OCI-LY1 (cell line): ENCODE results near the gene KLHDC8A.

Source experiments
- H2AFZ ChIP-seq: fragments of 200-600 bp; sonication (generic), shearing (Covaris generic); 2 replicates; pipeline ENCODE4 v1.6.0; 2014; ENCODE audit warnings: antibody characterized with exemption, mild to moderate bottlenecking, low read length
- H3F3A ChIP-seq: fragments of 200-600 bp; sonication (generic), shearing (Covaris generic); 2 replicates; pipeline ENCODE4 v1.6.0; 2014; ENCODE audit warnings: mild to moderate bottlenecking, antibody characterized with exemption, low read length, moderate library complexity; ENCODE audit not compliant: insufficient read depth
- H3K27ac ChIP-seq: fragments of 200-600 bp; sonication (generic); 2 replicates; pipeline ENCODE4 v1.5.1; 2014; ENCODE audit warnings: low read length, mixed run types, mild to moderate bottlenecking, low read depth; ENCODE audit not compliant: poor library complexity, severe bottlenecking
- H3K27me3 ChIP-seq: fragments of 200-600 bp; sonication (generic); 2 replicates; pipeline ENCODE4 v1.6.0; 2014; ENCODE audit warnings: antibody characterized with exemption, mild to moderate bottlenecking, low read length, moderate library complexity; ENCODE audit not compliant: insufficient read depth
- H3K36me3 ChIP-seq: fragments of 200-600 bp; sonication (generic); 2 replicates; pipeline ENCODE4 v1.6.1; 2014; ENCODE audit warnings: mild to moderate bottlenecking, antibody characterized with exemption, low read length, moderate library complexity, mixed read lengths; ENCODE audit not compliant: insufficient read depth
- H3K4me1 ChIP-seq: fragments of 200-600 bp; sonication (generic); 2 replicates; pipeline ENCODE4 v1.5.1; 2014; ENCODE audit warnings: mild to moderate bottlenecking, low read length, moderate library complexity; ENCODE audit not compliant: insufficient read depth, severe bottlenecking
- H3K4me2 ChIP-seq: fragments of 200-600 bp; sonication (generic), shearing (Covaris generic); 2 replicates; pipeline ENCODE4 v1.6.1; 2014; ENCODE audit warnings: low read length
- H3K4me3 ChIP-seq: fragments of 200-600 bp; sonication (generic); 2 replicates; pipeline ENCODE4 v1.5.1; 2014; ENCODE audit warnings: low read length, low read depth, mild to moderate bottlenecking, mixed read lengths; ENCODE audit not compliant: poor library complexity, severe bottlenecking
- H3K79me2 ChIP-seq: fragments of 200-600 bp; shearing (Covaris generic); 2 replicates; pipeline ENCODE4 v1.6.1; 2016; ENCODE audit warnings: mixed run types, low read length, mixed read lengths; ENCODE audit not compliant: insufficient read depth
- H3K9ac ChIP-seq: fragments of 200-600 bp; sonication (generic), shearing (Covaris generic); 2 replicates; pipeline ENCODE4 v1.6.1; 2014; ENCODE audit warnings: mild to moderate bottlenecking, low read length, mixed read lengths
- H3K9me2 ChIP-seq: fragments of 200-600 bp; sonication (generic), shearing (Covaris generic); 2 replicates; pipeline ENCODE4 v1.6.1; 2014; ENCODE audit warnings: low read depth, mild to moderate bottlenecking, low read length, mixed read lengths
- H3K9me3 ChIP-seq: fragments of 200-600 bp; shearing (Covaris generic); 2 replicates; pipeline ENCODE4 v1.6.1; 2014; ENCODE audit warnings: low read length, mixed read lengths
- H4K20me1 ChIP-seq: fragments of 200-600 bp; sonication (generic), shearing (Covaris generic); 2 replicates; pipeline ENCODE4 v1.6.0; 2016; ENCODE audit warnings: mild to moderate bottlenecking, low read length; ENCODE audit not compliant: insufficient read depth
- CTCF ChIP-seq: fragments of 200-600 bp; sonication (generic), shearing (Covaris generic); IDR thresholded peaks from 2 replicates; pipeline ENCODE4 v1.5.1; 2017; ENCODE audit warnings: mild to moderate bottlenecking, antibody characterized with exemption, low read length, moderate library complexity, mixed read lengths
- EZH2 ChIP-seq: fragments of 200-600 bp; sonication (generic), shearing (Covaris generic); IDR thresholded peaks from 2 replicates; pipeline ENCODE4 v1.8.0; 2017; ENCODE audit warnings: borderline replicate concordance, mixed run types, mild to moderate bottlenecking, antibody characterized with exemption, low read length, moderate library complexity, mixed read lengths

KLHDC8A gene

GRCh38 chr1:205304695-205305070, 52.0 kb downstream of the KLHDC8A start:
- TF ChIP-seq CTCF (no peak), EZH2 (no peak)
- H3F3A ChIP-seq: 0 out of 2 replicates have a peak, but pooled peaks cover 11% of the 10 kb centered on the region
- H3K36me3 ChIP-seq: peaks cover 75% of the 10 kb centered on the region
- H3K27me3 ChIP-seq: no peaks in the 10 kb centered on the region
- no peaks in the 10 kb centered on the region for H4K20me1 ChIP-seq
- no peak overlapping the region for H3K4me2 ChIP-seq
- H3K27ac ChIP-seq: peak overlapping the region; percentile 7
- H3K9me3 ChIP-seq: no peaks in the 10 kb centered on the region
- H3K9me2 ChIP-seq: no peaks in the 10 kb centered on the region
- H2AFZ ChIP-seq: no peak overlapping the region
- H3K9ac ChIP-seq: no peak overlapping the region
- no peaks in the 10 kb centered on the region for H3K79me2 ChIP-seq
- no peak overlapping the region for H3K4me3 ChIP-seq
- H3K4me1 ChIP-seq: peaks cover 38% of the 10 kb centered on the region

- H3K36me3 ChIP-seq: peaks cover 70% of the 10 kb centered on the region
Observed at GRCh38 chr1:205304046-205304694, 52.6 kb downstream of the KLHDC8A start.

GRCh38 chr1:205303247-205303888, 53.4 kb downstream of the KLHDC8A start:
- H3K4me2 ChIP-seq: no peak overlapping the region
- H3K36me3 ChIP-seq: peaks cover 62% of the 10 kb centered on the region

More at GRCh38 chr1:205304046-205304694, 52.6 kb downstream of the KLHDC8A start:
- Histone ChIP-seq H3K9me2 (no peaks in the 10 kb centered on the region), H3F3A (0 out of 2 replicates have a peak, but pooled peaks cover 11% of the 10 kb centered on the region), H3K4me3 (no peak overlapping the region), H3K27ac (peak overlapping the region; percentile 63), H2AFZ (no peak overlapping the region), H3K27me3 (no peaks in the 10 kb centered on the region), H3K4me2 (no peak overlapping the region), H3K4me1 (peaks cover 40% of the 10 kb centered on the region), H3K9me3 (no peaks in the 10 kb centered on the region), H3K9ac (no peak overlapping the region), H3K79me2 (no peaks in the 10 kb centered on the region), H4K20me1 (no peaks in the 10 kb centered on the region)
- TF ChIP-seq CTCF (no peak), EZH2 (no peak)

More at GRCh38 chr1:205303247-205303888, 53.4 kb downstream of the KLHDC8A start:
- Histone ChIP-seq H3K79me2 (no peaks in the 10 kb centered on the region), H3K9ac (no peak overlapping the region), H3K27me3 (no peaks in the 10 kb centered on the region), H3K4me1 (peaks cover 48% of the 10 kb centered on the region), H3K4me3 (no peak overlapping the region), H3K9me2 (no peaks in the 10 kb centered on the region), H3F3A (0 out of 2 replicates have a peak, but pooled peaks cover 11% of the 10 kb centered on the region), H3K27ac (peak overlapping the region; percentile 63), H4K20me1 (no peaks in the 10 kb centered on the region), H2AFZ (no peak overlapping the region), H3K9me3 (no peaks in the 10 kb centered on the region)
- TF ChIP-seq EZH2 (no peak), CTCF (no peak)
